ENCODE measurements around the gene CCT7. TPM values are rescaled to one million over a fixed set of nuclear protein-coding genes. Genes with fewer than 3 reads are reported as not detected.

CCT7 gene
- total and polyA plus RNA-seq, 2 donors (not counting 1 experiment from before 2014, with no cell fraction given) = 94.4 to 160 TPM

DNA sequence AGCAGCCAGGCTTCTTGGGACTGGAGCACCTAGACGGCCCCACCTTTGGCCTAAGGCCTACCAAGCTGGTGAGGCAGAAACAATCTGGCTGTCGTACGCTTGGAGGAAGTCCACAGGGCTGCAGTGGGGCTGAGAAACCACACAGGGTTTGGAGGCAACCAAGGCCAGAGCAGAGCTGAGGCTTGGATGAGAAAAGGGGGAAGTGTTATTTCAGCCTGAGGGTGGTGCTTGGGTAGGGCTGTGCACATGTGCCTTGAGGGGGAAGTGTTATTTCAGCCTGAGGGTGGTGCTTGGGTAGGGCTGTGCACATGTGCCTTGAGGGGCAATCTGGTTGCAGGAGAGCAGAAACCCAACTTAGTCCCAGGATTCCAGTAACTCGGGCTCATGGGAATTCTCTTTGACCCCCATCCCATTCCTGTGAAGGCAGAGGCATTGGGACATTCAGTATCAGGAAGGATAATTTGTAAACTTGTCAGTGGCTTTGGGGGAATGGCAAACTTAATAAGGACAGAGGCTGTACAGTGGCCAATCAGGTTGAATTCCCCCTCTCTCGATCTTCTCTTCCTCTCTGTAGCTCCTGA lies 51.1 kb downstream of the CCT7 start:
- H3K4me3 ChIP-seq (ENCODE audit: control extremely low read depth in 1 of 5, extremely low read depth in 1 of 5, insufficient read depth in 1 of 5, low read depth in 2 of 5, low read length in 4 of 5) = peak overlapping the region; percentile 40 to 81 (median 75)
- H3K27ac Mint-ChIP-seq = peak overlapping the region; percentile 91
- H3K9ac ChIP-seq (ENCODE audit: low read length) = peak overlapping the region; percentile 80
- peaks cover 0 to 2% of the 10 kb centered on the region in 2 experiments for H3K36me3 ChIP-seq (replicated peaks in 1 of 2; ENCODE audit: control extremely low read depth in 1 of 2, control insufficient read depth in 1 of 2, extremely low read depth in 1 of 2, insufficient read depth in 2 of 2, low read length in 1 of 2)
- peak; percentile 76 for ATAC-seq (ENCODE audit: low read depth)
- H3K9me3 Mint-ChIP-seq (ENCODE audit: insufficient read depth) = no peaks in the 10 kb centered on the region
- peak; percentile 86 for DNase-seq
- peaks cover 6% of the 10 kb centered on the region for H3K27me3 Mint-ChIP-seq
- H3K9me3 ChIP-seq (ENCODE audit: control extremely low read depth in 1 of 3, control insufficient read depth in 2 of 3, insufficient read depth in 1 of 3, low read length in 2 of 3) = no peaks in the 10 kb centered on the region
- peaks cover 6% of the 10 kb centered on the region for H3K79me2 ChIP-seq (ENCODE audit: control insufficient read depth, insufficient read depth, low read length)
- no peaks in the 10 kb centered on the region for H4K20me1 ChIP-seq (ENCODE audit: control insufficient read depth, insufficient read depth, low read length, poor library complexity, severe bottlenecking)
- peaks cover 0 to 11% (median under 1%) of the 10 kb centered on the region in 4 experiments for H3K27me3 ChIP-seq (replicated peaks in 1 of 4; ENCODE audit: control extremely low read depth in 1 of 4, control insufficient read depth in 3 of 4, insufficient read depth in 4 of 4, low read length in 3 of 4)
- intact Hi-C loops (cut with micrococcal nuclease) = loop anchor here (2.0 kb wide), 3 partner anchors 16 to 214 kb away; partner anchors contain the start of genes ALMS1 and SFXN5
- peak overlapping the region; percentile 88 for H2AFZ ChIP-seq (ENCODE audit: insufficient read depth, low read depth, low read length, poor library complexity, severe bottlenecking)
- peaks cover 32% of the 10 kb centered on the region for H3K4me1 Mint-ChIP-seq
- WGBS (ENCODE audit: insufficient coverage) = 11% methylated on average over 5 of the region's 5 CpGs
- H3K4me3 Mint-ChIP-seq = peak overlapping the region; percentile 93
- no peak for TF ChIP-seq EZH2 (IDR thresholded peaks at IDR 0.05; ENCODE audit: borderline replicate concordance, insufficient read depth, low read depth, low read length, poor library complexity, severe bottlenecking)
- TF ChIP-seq, protein P1, sequence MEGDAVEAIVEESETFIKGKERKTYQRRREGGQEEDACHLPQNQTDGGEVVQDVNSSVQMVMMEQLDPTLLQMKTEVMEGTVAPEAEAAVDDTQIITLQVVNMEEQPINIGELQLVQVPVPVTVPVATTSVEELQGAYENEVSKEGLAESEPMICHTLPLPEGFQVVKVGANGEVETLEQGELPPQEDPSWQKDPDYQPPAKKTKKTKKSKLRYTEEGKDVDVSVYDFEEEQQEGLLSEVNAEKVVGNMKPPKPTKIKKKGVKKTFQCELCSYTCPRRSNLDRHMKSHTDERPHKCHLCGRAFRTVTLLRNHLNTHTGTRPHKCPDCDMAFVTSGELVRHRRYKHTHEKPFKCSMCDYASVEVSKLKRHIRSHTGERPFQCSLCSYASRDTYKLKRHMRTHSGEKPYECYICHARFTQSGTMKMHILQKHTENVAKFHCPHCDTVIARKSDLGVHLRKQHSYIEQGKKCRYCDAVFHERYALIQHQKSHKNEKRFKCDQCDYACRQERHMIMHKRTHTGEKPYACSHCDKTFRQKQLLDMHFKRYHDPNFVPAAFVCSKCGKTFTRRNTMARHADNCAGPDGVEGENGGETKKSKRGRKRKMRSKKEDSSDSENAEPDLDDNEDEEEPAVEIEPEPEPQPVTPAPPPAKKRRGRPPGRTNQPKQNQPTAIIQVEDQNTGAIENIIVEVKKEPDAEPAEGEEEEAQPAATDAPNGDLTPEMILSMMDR (IDR thresholded peaks at IDR 0.05) = no peak
- ChIA-PET CTCF (interaction anchor here (0.6 to 1.5 kb wide), 4 partner anchors 13 to 75 kb away, joined by 3 to 6 read pairs (median 3); partner anchors contain the start of genes CCT7 and PRADC1), POLR2A (interaction anchor here (0.5 to 1.8 kb wide), 5 partner anchors 8 to 1246 kb away, joined by 3 to 20 read pairs (median 3); partner anchors contain the start of genes ALMS1, CCT7, EGR4 and PRADC1)
- peak overlapping the region; percentile 86 for H3K4me2 ChIP-seq (replicated peaks; ENCODE audit: low read depth, low read length, poor library complexity, severe bottlenecking)
- H3K4me1 ChIP-seq (ENCODE audit: control insufficient read depth in 2 of 2, insufficient read depth in 2 of 2, low read length in 2 of 2) = peaks cover 21 to 34% of the 10 kb centered on the region in 2 donors
- peak overlapping the region; percentile 80 to 81 for H3K27ac ChIP-seq (ENCODE audit: low read length in 2 of 2)

DNA sequence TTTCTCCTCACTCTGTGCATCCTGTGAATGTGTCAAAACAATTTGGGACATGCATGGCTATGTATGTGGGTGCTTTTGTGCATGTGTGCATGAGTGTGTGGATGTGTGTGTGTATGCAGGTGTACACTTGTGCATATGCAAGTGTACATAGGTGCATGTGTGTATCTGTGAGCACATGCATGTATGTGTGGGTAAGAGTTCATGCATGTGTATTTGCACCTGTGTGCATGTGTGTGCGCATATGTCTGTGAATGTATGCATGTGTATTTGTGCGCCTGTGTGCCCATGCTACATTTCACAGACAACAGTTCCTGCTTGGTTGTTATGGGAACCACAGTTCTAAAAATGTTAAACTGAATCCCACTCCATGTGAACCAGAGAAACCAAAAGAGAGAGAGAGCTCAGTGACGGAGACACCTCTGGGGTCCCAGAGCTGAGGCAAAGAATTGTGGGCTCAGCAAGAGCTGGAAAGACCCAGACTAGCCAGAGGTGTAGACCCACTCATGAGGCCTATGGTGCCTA lies 52.1 kb downstream of the CCT7 start:
- H3K27me3 Mint-ChIP-seq = peaks cover 15% of the 10 kb centered on the region
- CTCF ChIA-PET = interaction anchor here (1.0 kb wide), 1 partner anchor 18 kb away, joined by 3 read pairs; no protein-coding TSS in a partner anchor
- no peaks in the 10 kb centered on the region for H3K9me3 Mint-ChIP-seq (ENCODE audit: insufficient read depth)
- no peak overlapping the region for H3K27ac ChIP-seq (ENCODE audit: low read length in 2 of 2)
- 83% methylated on average over 1 of the region's 3 CpGs for WGBS (ENCODE audit: insufficient coverage)
- no peak for TF ChIP-seq EZH2 (IDR thresholded peaks at IDR 0.05; ENCODE audit: borderline replicate concordance, insufficient read depth, low read depth, low read length, poor library complexity, severe bottlenecking)
- TF ChIP-seq, protein P1 (IDR thresholded peaks at IDR 0.05) = no peak
- H3K9ac ChIP-seq (ENCODE audit: low read length) = no peak overlapping the region
- intact Hi-C loops (cut with micrococcal nuclease) = no loop called here
- H3K4me1 ChIP-seq (ENCODE audit: control insufficient read depth in 2 of 2, insufficient read depth in 2 of 2, low read length in 2 of 2) = peaks cover 27 to 39% of the 10 kb centered on the region in 2 donors
- no peaks in the 10 kb centered on the region for H3K36me3 ChIP-seq (replicated peaks in 1 of 2; ENCODE audit: control extremely low read depth in 1 of 2, control insufficient read depth in 1 of 2, extremely low read depth in 1 of 2, insufficient read depth in 2 of 2, low read length in 1 of 2)
- peak overlapping the region; percentile 91 for H3K27ac Mint-ChIP-seq
- H3K9me3 ChIP-seq (ENCODE audit: control extremely low read depth in 1 of 3, control insufficient read depth in 2 of 3, insufficient read depth in 1 of 3, low read length in 2 of 3) = peaks cover 0 to 4% (median 0%) of the 10 kb centered on the region in 3 donors
- H4K20me1 ChIP-seq (ENCODE audit: control insufficient read depth, insufficient read depth, low read length, poor library complexity, severe bottlenecking) = no peaks in the 10 kb centered on the region
- ATAC-seq (ENCODE audit: low read depth) (no peak), DNase-seq (no peak)
- peaks cover 40% of the 10 kb centered on the region for H3K4me1 Mint-ChIP-seq
- no peak overlapping the region for H3K4me2 ChIP-seq (replicated peaks; ENCODE audit: low read depth, low read length, poor library complexity, severe bottlenecking)
- no peak overlapping the region for H2AFZ ChIP-seq (ENCODE audit: insufficient read depth, low read depth, low read length, poor library complexity, severe bottlenecking)
- H3K79me2 ChIP-seq (ENCODE audit: control insufficient read depth, insufficient read depth, low read length) = peaks cover 6% of the 10 kb centered on the region
- POLR2A ChIA-PET = no interaction called here
- peaks cover 0 to 18% (median 8%) of the 10 kb centered on the region in 4 experiments for H3K27me3 ChIP-seq (replicated peaks in 1 of 4; ENCODE audit: control extremely low read depth in 1 of 4, control insufficient read depth in 3 of 4, insufficient read depth in 4 of 4, low read length in 3 of 4)
- no peak overlapping the region for H3K4me3 ChIP-seq (ENCODE audit: control extremely low read depth in 1 of 5, extremely low read depth in 1 of 5, insufficient read depth in 1 of 5, low read depth in 2 of 5, low read length in 4 of 5)
- peak overlapping the region; percentile 93 for H3K4me3 Mint-ChIP-seq
